Measurements from ENCODE around the gene IL20. TPM values are rescaled to one million over a fixed set of nuclear protein-coding genes. Genes with fewer than 3 reads are reported as not detected.
A peak's percentile ranks its signal among the peaks of the same experiment; 100 is the strongest.

IL20 gene, protein sequence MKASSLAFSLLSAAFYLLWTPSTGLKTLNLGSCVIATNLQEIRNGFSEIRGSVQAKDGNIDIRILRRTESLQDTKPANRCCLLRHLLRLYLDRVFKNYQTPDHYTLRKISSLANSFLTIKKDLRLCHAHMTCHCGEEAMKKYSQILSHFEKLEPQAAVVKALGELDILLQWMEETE
- not detected for total RNA-seq
- long read RNA-seq = 0 reads

DNA sequence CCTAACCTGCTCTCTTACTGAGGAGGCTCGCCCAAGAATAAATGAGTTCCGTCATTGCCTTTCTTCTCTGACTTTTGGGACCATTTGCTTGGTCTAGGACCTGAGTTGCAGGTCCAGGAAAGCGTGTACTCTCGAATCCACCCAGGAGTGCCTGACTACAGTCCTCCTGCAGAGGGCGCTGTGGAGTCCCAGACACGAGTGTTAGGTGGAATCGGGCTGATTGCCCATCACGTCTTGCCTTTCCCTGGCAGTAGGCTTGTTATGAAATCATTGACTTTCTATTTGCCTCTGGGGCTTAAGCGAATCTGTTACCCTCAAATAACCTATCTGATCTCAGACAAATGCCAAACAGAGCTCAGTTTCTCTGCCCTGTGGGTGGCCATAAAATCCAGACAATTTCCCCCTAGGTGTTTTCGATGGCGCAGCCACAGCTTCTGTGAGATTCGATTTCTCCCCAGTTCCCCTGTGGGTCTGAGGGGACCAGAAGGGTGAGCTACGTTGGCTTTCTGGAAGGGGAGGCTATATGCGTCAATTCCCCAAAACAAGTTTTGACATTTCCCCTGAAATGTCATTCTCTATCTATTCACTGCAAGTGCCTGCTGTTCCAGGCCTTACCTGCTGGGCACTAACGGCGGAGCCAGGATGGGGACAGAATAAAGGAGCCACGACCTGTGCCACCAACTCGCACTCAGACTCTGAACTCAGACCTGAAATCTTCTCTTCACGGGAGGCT lies at the start of gene IL20:
IL20 (plus strand) TSS at position 685 of the 733 bp plus-strand sequence. CDS start 230 bp downstream, outside the sequence.
- ATAC-seq (peak; percentile 68), DNase-seq (ENCODE audit: missing footprints) (peak; percentile 83)
- intact Hi-C loops (cut with DNase I) = loop anchor here (1.0 kb wide), 1 partner anchor 47 kb away; no protein-coding TSS in a partner anchor

DNA sequence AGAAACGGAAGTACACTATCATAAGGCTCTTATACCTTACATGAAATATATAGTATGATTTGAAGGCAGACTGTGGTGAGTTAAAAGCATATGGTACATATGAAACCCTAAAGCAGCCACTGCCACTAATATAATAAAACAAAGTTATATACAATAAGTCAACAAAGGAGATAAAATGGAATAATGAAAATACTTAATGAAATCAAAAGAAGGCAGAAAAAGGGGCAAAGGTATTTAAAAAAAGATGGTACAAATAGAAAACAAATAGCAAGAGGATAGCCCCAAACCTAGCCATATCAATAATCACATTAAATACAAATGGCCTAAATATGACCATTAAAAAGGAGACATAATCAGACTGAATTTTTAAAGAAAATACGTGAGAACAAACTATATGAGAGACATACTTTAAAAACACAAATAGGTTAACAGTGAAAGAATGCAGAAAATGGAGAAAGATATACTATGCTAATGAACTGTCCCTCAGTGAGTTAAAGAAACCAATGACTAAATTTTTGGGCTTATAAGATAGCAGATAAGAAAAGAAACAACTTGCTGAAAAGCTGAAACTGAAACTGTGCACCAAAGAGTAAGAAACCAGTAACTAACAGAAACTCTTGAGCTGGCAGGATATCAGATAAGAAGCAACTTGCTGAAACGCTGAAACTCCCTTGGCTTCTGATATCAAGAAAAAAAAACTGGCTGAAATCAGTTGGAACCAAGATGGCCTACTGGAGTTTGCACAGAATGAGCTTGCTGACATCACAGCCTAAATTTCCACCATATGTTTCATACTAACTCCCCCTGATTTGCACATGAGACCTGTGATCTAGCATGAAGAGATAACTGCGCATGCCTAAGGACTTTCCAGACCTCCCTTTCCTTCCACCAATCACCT lies 48.8 kb upstream of the IL20 start:
- no peak for ATAC-seq
- intact Hi-C loops (cut with DNase I) = no loop called here
- no peak for DNase-seq (ENCODE audit: missing footprints)

DNA sequence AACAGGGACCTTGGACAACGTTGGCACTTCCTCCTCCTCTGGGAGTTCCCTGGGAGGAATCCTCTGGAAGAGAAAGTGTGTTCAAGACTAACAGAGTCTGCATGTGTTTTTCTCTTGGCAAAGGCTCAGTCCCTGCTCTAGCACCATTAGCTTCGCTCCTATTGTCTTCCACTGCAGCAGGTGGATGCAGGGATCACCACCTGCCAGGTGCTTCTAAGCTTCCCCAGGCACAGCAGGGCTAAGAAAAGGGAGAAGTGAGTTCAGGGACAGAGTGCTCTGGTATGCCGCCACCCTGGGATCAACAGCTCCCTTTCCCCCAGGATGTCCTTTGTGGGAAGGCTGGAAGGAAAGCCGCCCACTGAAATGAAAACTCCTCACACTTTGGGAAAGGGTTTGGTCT lies 43.9 kb upstream of the IL20 start:
- ATAC-seq = no peak
- DNase-seq (ENCODE audit: missing footprints) = no peak
- intact Hi-C loops (cut with DNase I) = no loop called here

DNA sequence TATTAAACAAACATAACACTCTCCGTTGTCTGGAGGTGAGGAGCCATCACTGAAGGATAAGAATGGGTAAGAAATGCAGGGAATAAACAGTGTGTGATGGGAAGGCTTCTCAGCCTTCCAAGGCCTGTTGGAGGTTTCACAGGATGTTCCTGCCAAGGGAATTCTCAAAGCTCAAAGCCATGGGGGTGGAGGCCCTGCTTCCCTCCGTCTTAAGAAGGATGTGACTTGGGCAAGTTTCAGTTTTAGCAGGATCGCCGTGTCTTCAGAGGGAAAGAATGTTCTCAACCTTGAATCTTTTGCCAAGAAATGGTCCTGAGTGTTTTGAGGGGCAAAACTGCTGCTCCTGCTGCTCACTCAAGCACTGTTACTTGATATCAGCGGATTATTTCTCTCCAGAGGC lies 41.7 kb upstream of the IL20 start:
- ATAC-seq (peak; percentile 44), DNase-seq (ENCODE audit: missing footprints) (no peak)
- intact Hi-C loops (cut with DNase I) = no loop called here

DNA sequence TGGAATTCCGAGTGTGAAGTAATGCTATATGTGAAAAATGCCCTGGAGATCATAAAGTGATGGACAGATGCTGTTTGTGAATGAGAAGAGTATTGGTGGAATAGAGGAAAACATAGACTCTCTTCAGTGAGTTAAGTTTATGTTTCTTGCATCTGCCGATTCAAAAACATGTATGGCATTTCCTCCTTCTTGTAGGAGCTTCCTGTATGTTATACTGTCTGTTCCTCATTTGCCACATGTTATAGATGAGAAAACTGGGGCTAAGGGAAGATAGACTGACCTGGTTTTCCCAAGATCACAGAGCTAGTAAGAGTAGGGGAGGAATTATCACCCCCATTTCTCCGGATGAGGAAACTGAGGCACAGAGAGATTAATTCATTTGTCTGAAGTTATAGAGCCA lies 41.1 kb upstream of the IL20 start:
- DNase-seq (ENCODE audit: missing footprints) (no peak), ATAC-seq (no peak)
- intact Hi-C loops (cut with DNase I) = no loop called here

DNA sequence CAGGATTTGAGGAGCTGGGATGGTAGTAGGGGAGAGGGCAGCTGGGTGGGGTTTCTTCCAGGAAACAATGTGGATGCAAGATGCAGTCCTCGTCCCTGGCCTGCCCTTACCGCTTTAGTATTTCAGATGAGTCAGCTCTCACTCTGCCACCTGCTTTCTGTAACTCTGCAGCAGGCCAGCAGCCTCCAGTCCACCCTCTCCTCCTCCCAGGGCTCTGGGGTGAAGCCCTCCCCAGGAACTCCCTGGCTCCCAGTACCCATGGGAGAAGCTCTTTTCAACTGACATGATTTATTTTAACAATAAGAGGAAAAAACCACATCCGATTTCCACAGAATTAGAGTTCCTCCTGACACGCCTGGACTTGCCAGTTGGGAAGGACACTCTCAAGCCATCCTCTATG lies 39.0 kb upstream of the IL20 start:
- intact Hi-C loops (cut with DNase I) = no loop called here
- ATAC-seq = no peak
- no peak for DNase-seq (ENCODE audit: missing footprints)

DNA sequence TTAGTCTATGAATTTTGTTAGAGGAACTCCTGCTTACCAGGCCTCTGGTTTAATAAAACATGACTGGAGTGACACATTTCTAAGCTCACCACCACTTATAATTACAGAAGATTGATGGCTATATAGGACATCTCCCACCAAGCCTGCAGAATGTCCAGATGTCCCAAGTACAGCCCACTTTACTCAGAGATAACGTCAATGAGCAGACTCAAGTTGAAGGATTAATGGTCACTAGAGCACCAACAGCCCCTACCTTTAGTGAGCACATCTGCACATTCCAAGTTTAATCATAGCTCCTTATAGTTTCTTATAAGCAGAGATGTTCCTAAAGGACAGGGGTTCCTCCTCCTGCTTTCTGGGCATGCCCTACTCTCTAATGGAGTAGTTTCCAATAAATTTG lies 37.4 kb upstream of the IL20 start:
- no peak for DNase-seq (ENCODE audit: missing footprints)
- intact Hi-C loops (cut with DNase I) = no loop called here

DNA sequence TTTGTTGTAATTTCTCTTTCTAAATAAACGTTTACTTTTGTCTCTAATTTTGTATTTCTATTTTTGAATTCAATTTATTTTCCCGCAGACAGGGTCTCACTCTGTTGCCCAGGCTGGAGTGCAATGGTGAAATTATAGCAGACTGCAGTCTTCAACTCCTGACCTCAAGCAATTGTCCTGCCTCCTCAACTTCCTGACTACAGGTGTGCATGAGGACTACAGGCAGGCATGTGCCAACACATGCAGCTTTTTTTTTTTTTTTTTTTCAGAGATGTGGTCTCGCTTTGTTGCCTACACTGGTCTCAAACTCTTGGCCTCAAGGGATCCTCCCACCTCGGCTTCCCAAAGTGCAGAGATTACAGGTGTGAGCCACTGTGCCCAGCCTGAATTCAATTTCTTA lies 36.7 kb upstream of the IL20 start:
- intact Hi-C loops (cut with DNase I) = no loop called here
- DNase-seq (ENCODE audit: missing footprints) (no peak), ATAC-seq (no peak)

More for the DNA sequence above, 37.4 kb upstream of the IL20 start:
- ATAC-seq = no peak

DNA sequence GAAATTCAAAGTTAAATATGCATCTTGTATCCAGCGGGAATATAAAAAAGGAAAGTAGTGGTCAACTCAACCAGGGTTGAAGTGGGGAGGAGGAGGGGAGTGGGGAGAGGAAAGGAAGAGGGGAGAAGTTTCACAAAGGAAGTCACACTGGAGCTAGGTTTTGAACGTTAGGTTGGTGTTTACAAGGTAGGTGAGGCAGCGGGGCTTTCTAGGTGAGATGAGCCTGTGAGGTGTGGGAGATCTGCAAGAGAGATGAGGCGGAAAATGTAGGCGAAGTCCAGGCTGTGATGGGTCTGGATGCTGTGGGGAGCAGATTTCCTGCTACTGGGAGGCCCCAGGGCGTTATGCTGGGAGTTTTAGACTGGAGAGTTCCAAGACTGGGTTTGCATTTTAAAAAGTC lies 36.1 kb upstream of the IL20 start:
- intact Hi-C loops (cut with DNase I) = no loop called here
- DNase-seq (ENCODE audit: missing footprints) = no peak
- ATAC-seq = no peak

DNA sequence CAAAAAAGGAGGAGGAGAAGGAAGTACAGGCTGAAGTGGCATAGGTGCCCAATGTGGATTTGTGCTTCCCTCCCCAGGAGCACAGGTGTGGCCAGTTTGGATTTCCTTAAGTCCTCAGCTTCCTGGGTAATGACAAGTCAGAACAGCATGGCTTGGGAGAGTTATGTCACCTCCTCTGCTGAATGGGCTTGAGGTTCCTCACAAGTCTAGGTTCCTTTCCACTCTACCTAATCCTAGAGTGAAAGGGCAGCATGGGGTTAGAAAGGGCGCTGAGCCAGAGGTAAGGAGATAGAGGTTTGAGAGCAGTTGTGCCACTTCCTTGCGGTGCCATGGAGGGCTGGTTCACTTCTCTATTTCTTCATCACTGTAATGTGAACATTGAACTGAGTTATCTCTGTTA lies 35.5 kb upstream of the IL20 start:
- ATAC-seq (no peak), DNase-seq (ENCODE audit: missing footprints) (no peak)
- intact Hi-C loops (cut with DNase I) = no loop called here

DNA sequence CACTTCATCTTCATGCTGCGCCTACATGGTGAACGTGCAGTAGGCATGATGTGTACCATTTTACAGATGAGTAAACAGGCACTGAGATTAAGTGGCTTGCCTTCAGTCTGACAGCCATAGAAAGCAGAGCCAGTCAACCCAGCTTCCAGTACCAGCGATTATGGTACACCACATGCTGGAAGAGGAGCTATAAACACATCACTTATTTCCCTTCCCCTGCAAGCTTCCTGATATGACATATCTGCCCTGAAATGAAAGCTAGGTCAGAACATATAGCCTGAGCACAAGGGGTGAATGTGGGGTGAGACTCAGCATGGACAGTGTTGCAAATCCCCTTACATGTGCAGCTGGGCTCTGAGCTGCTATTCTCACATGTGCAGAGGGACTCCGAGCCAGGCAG lies 33.8 kb upstream of the IL20 start:
- intact Hi-C loops (cut with DNase I) = no loop called here
- ATAC-seq = no peak
- no peak for DNase-seq (ENCODE audit: missing footprints)

DNA sequence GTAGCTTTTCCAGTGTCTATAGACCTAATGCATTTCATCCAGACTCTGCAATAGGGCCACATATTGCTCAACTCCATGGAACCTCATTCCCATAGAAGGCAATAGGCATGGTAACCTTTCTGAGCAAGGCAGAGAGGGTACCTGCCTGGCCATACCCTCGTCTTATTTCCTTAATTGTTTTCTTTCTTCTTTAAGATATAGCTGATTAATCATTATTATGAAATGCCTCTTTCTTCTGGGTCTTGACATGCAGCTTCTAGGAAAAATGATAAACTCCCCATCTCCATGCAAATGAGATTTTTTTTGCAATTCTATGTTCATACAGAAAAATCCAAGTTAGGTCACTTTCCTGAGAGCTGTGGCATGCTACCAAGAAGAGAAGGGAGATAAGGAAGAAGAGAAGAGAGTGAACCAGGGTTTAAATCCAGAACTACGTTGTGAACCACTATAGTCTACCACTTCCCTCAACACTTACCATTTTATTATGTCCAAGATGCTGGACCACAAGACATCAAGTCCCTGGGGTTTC lies 33.0 kb upstream of the IL20 start:
- intact Hi-C loops (cut with DNase I) = no loop called here
- DNase-seq (ENCODE audit: missing footprints) = no peak
- no peak for ATAC-seq

DNA sequence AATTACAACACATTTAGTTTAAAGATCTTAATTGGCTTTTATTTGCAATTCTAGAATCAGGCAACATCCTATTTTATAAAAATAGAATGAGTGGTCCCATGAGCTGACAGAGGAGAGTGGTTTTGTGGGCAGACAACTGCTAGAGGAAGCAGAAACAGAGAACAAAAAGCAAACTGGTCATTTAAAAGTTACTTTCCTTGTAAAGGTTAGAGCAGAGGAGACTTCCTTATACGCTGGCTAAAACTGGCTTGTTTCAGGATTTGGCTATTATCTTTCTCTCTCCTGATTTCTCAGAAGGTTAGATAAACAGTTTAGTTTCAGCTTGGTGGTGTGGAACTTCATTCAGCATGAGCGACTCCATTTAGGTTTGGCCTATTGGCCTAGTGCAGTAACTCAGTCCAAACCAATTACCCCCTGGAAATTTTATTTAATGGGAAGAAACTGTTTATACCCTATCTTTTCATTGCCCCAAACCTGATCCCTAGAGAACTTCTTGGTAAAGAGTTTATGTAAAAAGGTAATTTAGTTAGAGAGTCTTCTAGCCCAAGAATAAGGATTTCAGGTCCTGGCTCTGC lies 32.2 kb upstream of the IL20 start:
- DNase-seq (ENCODE audit: missing footprints) (no peak), ATAC-seq (no peak)
- intact Hi-C loops (cut with DNase I) = no loop called here

DNA sequence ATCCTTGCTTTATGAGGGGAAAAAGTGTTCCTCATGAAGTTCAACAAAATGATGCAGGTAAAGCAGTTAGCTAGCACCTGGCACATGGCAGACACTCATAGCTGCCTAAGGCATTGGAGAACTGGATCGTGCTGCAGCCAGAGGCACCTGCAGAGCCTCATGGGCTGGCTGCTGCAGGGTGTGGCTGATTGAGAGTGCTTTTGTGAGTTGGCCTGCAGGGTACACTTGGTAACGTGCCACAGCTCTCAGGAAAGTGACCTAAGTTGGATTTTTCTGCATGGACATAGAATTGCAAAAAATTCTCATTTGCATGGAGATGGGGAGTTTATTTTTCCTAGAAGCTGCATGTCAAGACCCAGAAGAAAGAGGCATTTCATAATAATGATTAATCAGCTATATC lies 31.6 kb upstream of the IL20 start:
- no peak for DNase-seq (ENCODE audit: missing footprints)
- intact Hi-C loops (cut with DNase I) = no loop called here
- ATAC-seq = no peak

DNA sequence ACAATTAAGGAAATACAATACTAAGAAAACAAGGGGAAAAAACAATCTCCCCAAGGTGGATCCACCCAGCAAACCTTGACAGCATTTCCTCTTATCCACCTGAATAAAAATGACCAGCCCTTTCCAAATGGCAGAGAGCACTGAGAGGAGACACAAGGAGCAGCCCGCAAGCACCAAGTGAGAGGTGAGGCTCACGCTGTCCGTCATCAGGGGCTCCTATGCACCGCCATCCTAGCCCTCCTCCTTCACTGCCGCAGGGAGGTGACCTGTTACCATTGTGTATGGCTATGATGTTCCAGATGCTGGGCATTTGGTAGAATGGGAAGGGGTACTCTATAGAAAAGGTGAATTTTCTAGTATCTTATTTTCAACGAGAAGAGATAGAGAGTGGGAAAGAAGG lies 31.2 kb upstream of the IL20 start:
- ATAC-seq (no peak), DNase-seq (ENCODE audit: missing footprints) (no peak)
- intact Hi-C loops (cut with DNase I) = no loop called here

DNA sequence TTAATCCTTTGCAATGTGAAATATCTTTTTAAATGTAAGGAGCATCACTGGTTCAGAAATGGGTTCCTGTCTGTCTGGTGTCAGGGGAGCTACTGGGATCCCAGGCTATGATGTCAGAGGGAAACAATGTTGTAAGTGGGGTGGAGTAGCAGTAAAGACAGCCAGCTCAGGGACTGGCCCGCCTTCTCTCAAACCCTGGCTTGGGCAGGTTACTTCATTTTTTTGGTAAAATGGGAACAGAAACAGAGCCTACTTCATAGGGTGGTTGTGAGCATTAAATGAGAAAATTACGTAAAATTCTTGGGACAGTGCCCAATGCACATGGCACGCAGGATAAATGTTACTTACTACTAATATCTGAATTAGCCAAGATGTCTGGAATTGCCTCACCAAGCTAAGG lies 30.7 kb upstream of the IL20 start:
- peak; percentile 59 for ATAC-seq
- no peak for DNase-seq (ENCODE audit: missing footprints)
- intact Hi-C loops (cut with DNase I) = no loop called here

DNA sequence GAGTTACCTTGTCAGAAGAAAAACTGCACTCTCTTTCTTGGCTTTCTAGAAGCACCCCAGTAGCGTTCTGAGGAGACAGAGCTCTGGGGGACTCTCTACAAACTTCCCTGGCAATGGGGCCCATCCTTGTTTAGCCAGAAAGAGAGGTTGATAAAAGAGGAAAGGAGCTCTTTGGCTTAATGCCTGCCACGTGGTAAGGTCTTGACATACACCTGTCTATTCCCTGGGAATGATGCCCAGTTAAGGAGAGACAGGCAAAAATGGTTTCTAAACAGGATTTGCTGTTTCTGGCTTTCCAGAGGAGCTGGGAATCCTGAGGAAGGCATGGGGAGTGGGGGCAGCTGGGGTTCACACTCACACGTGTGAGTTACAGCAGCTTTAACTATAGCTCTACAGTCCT lies 30.2 kb upstream of the IL20 start:
- no peak for DNase-seq (ENCODE audit: missing footprints)
- intact Hi-C loops (cut with DNase I) = no loop called here
- no peak for ATAC-seq

DNA sequence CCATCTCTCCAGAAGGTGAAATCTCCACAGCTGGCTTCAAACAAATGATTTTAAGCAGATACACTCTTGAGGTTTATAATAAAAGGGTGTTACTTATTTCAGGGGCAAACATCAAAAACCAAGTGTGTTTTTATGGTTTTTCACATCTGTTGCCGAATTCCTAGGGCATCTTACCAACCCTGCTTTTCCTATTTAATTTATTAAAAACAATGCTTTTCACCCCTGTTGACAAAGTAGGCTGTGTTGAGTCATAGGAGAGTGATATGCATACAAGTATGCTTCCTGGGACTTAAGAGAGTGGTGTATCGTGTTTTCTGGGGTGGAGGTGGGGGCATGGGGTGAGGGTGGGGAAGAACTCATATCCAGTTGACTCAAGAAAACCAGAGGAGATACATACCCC lies 29.3 kb upstream of the IL20 start:
- no peak for ATAC-seq
- intact Hi-C loops (cut with DNase I) = no loop called here
- DNase-seq (ENCODE audit: missing footprints) = no peak

DNA sequence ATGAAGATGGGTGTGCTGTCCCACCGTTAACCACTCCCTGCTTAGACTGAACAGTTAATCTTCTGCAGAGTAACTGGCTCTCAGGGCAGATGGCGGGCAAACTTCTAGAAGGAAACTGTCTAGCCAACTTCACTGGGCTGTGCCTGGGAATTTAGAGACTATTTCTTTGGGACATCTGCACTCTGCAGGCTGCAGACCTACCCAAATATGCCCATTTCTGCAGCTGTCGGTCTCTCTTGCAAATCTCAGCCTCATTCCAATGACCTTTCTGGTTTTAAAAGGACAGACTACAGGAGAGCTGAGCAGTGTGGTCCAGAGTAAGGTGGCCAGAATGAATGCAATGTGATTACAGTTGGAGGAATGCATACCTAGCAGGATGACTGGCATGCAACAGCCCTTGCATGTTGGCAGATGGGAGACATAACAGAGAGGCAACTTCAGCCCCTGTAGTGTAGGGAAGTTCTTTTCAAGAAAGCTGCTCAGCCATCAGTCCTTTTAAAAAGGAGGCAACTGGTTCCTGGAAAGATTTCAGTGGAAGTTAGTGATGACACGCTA lies 26.3 kb upstream of the IL20 start:
- ATAC-seq = no peak
- intact Hi-C loops (cut with DNase I) = no loop called here
- DNase-seq (ENCODE audit: missing footprints) = no peak
